AG04450 (cell line): Measurements from ENCODE around the gene COQ6. TPM values are rescaled to one million over a fixed set of nuclear protein-coding genes. Genes with fewer than 3 reads are reported as not detected.

Experiments used
- CTCF ChIA-PET: fragments of 300-600, 350-600 bp; formaldehyde crosslinking; extraction: SDS; loops from one replicate; lab custom pipeline; 2022; ENCODE audit warnings: antibody characterized with exemption, inconsistent platforms; lab: Charles Lee
- POLR2A ChIA-PET: fragments of 350-600 bp; formaldehyde crosslinking; extraction: SDS; loops from one replicate; lab custom pipeline; 2021; ENCODE audit warnings: antibody characterized with exemption, inconsistent platforms; lab: Yijun Ruan, JAX
- DNase-seq: peaks from one replicate; pipeline ENCODE4 v3.0.0-alpha.2; 2011; ENCODE audit warnings: low read depth, low spot score
- H3K27ac ChIP-seq: one replicate; pipeline ENCODE4 v1.5.1; 2012; ENCODE audit warnings: low read depth, low read length, control low read depth
- H3K27me3 ChIP-seq: one replicate; pipeline ENCODE4 v1.6.0; 2012; ENCODE audit warnings: low read length; ENCODE audit not compliant: control insufficient read depth, insufficient read depth
- H3K4me3 ChIP-seq: 2 replicates; pipeline ENCODE4 v1.5.1; 2011; ENCODE audit warnings: mild to moderate bottlenecking, low read depth, low read length, control low read depth
- H3K9me3 ChIP-seq: 2 replicates; pipeline ENCODE4 v1.5.1; 2012; ENCODE audit warnings: low read length; ENCODE audit not compliant: control insufficient read depth, insufficient read depth
- CTCF ChIP-seq: IDR thresholded peaks from 2 replicates; pipeline ENCODE4 v1.5.1; 2011; ENCODE audit warnings: low read depth, low read length, control low read depth, inconsistent platforms
- polyA plus RNA-seq: library from polyadenylated mRNA; depleted of rRNA; stranded (reverse); fragments of >200 nt; gene quantifications from 2 replicates; pipeline ENCODE4 v1.2.3, GENCODE V29; 2011

The COQ6 gene
- polyA plus RNA-seq, 1 experiment, result 25.9 TPM

GRCh38 chr14:73953731-73954130 lies 3.6 kb downstream of the COQ6 start:
- TF ChIP-seq CTCF, result no peak
- Histone ChIP-seq H3K27me3 (no peaks in the 10 kb centered on the region), H3K4me3 (no peak overlapping the region), H3K9me3 (no peaks in the 10 kb centered on the region; the same call in 1 of the 2 replicates), H3K27ac (no peak overlapping the region)
- CTCF ChIA-PET, result no interaction called here
- DNase-seq, result no peak
- POLR2A ChIA-PET, result no interaction called here

- Histone ChIP-seq H3K27me3 (no peaks in the 10 kb centered on the region), H3K4me3 (no peak overlapping the region), H3K27ac (no peak overlapping the region), H3K9me3 (no peaks in the 10 kb centered on the region)
- DNase-seq, result no peak
- CTCF ChIA-PET, result no interaction called here
- no peak for TF ChIP-seq CTCF
- POLR2A ChIA-PET, result no interaction called here
Observed at GRCh38 chr14:73955674-73956073, 5.6 kb downstream of the COQ6 start.

- Histone ChIP-seq H3K27me3 (no peaks in the 10 kb centered on the region), H3K9me3 (no peaks in the 10 kb centered on the region), H3K4me3 (no peak overlapping the region), H3K27ac (no peak overlapping the region)
- ChIA-PET CTCF (interaction anchor here (1.0 kb wide), 1 partner anchor 23 kb away, joined by 4 read pairs; no protein-coding TSS in a partner anchor), POLR2A (no interaction called here)
- TF ChIP-seq CTCF, result no peak
- DNase-seq, result no peak
Observed at GRCh38 chr14:73958591-73958990, 8.5 kb downstream of the COQ6 start.

- Histone ChIP-seq H3K27ac (no peak overlapping the region), H3K27me3 (no peaks in the 10 kb centered on the region), H3K4me3 (no peak overlapping the region), H3K9me3 (no peaks in the 10 kb centered on the region)
- DNase-seq, result no peak
- CTCF ChIA-PET, result no interaction called here
- POLR2A ChIA-PET, result no interaction called here
- TF ChIP-seq CTCF, result no peak
Observed at GRCh38 chr14:73961192-73961591, 11.1 kb downstream of the COQ6 start.

GRCh38 chr14:73965216-73965615 lies 15.1 kb downstream of the COQ6 start:
- no peak for DNase-seq
- no peak overlapping the region for H3K27ac ChIP-seq
- CTCF ChIA-PET, result no interaction called here
- no peak for TF ChIP-seq CTCF
- no peaks in the 10 kb centered on the region for H3K27me3 ChIP-seq
- no peaks in the 10 kb centered on the region for H3K9me3 ChIP-seq
- POLR2A ChIA-PET, result no interaction called here
- H3K4me3 ChIP-seq, result no peak overlapping the region
